WERI-Rb-1 (cell line): ENCODE measurements around the gene COMP.

ENCODE experiments used
- DNase-seq: peaks from one replicate; pipeline ENCODE4 v3.0.0-alpha.2; 2020
- H3K27ac ChIP-seq: fragments of 250-450 bp; sonication (Bioruptor Pico); 2 replicates; pipeline ENCODE4 v1.5.1; 2020; ENCODE audit warnings: mild to moderate bottlenecking, moderate library complexity
- H3K27me3 ChIP-seq: fragments of 250-450 bp; sonication (Bioruptor Pico); 2 replicates; pipeline ENCODE4 v1.5.1; 2021; ENCODE audit warnings: mild to moderate bottlenecking, low read depth, moderate library complexity; ENCODE audit not compliant: insufficient read depth, severe bottlenecking
- H3K36me3 ChIP-seq: fragments of 250-450 bp; sonication (Bioruptor Pico); 2 replicates; pipeline ENCODE4 v1.5.1; 2020; ENCODE audit warnings: mild to moderate bottlenecking, moderate library complexity
- H3K4me3 ChIP-seq: 2 replicates; pipeline ENCODE4 v1.5.1; 2011; ENCODE audit warnings: low read depth, mild to moderate bottlenecking, control low read depth, low read length
- H3K9me3 ChIP-seq: fragments of 250-450 bp; sonication (Bioruptor Pico); 2 replicates; pipeline ENCODE4 v1.5.1; 2021; ENCODE audit warnings: mild to moderate bottlenecking, moderate library complexity; ENCODE audit not compliant: severe bottlenecking
- CTCF ChIP-seq: IDR thresholded peaks from 2 replicates; pipeline ENCODE4 v1.5.1; 2011; ENCODE audit warnings: low read depth, mild to moderate bottlenecking, control low read depth, inconsistent platforms, low read length

COMP gene

GRCh38 chr19:18807861-18808331 is 16.8 kb upstream of the COMP start:
- Histone ChIP-seq H3K36me3 (no peaks in the 10 kb centered on the region), H3K27me3 (no peaks in the 10 kb centered on the region), H3K27ac (no peak overlapping the region), H3K9me3 (no peaks in the 10 kb centered on the region), H3K4me3 (no peak overlapping the region)
- DNase-seq, result no peak
- no peak for TF ChIP-seq CTCF

- no peak overlapping the region for H3K4me3 ChIP-seq
- no peak overlapping the region for H3K27ac ChIP-seq
- H3K9me3 ChIP-seq, result no peaks in the 10 kb centered on the region
- DNase-seq, result no peak
- no peak for TF ChIP-seq CTCF
- H3K36me3 ChIP-seq, result no peaks in the 10 kb centered on the region
- no peaks in the 10 kb centered on the region for H3K27me3 ChIP-seq
Observed at GRCh38 chr19:18804643-18805042, 13.5 kb upstream of the COMP start.

- H3K4me3 ChIP-seq, result no peak overlapping the region
Observed at GRCh38 chr19:18804139-18804601, 13.1 kb upstream of the COMP start.

GRCh38 chr19:18803550-18804138 is 12.5 kb upstream of the COMP start:
- Histone ChIP-seq H3K27me3 (no peaks in the 10 kb centered on the region), H3K27ac (no peak overlapping the region), H3K9me3 (no peaks in the 10 kb centered on the region), H3K4me3 (no peak overlapping the region), H3K36me3 (no peaks in the 10 kb centered on the region)
- no peak for TF ChIP-seq CTCF
- no peak for DNase-seq

More at GRCh38 chr19:18804139-18804601, 13.1 kb upstream of the COMP start:
- Histone ChIP-seq H3K27ac (no peak overlapping the region), H3K27me3 (no peaks in the 10 kb centered on the region), H3K9me3 (no peaks in the 10 kb centered on the region), H3K36me3 (no peaks in the 10 kb centered on the region)
- no peak for TF ChIP-seq CTCF
- DNase-seq, result no peak

GRCh38 chr19:18802354-18802753 is 11.2 kb upstream of the COMP start:
- Histone ChIP-seq H3K27ac (no peak overlapping the region), H3K27me3 (no peaks in the 10 kb centered on the region), H3K4me3 (no peak overlapping the region), H3K36me3 (no peaks in the 10 kb centered on the region), H3K9me3 (no peaks in the 10 kb centered on the region)
- DNase-seq, result no peak
- TF ChIP-seq CTCF, result no peak

GRCh38 chr19:18800636-18801035 is 9.5 kb upstream of the COMP start:
- Histone ChIP-seq H3K36me3 (no peaks in the 10 kb centered on the region), H3K4me3 (no peak overlapping the region), H3K27ac (no peak overlapping the region), H3K27me3 (peaks cover 4% of the 10 kb centered on the region), H3K9me3 (no peaks in the 10 kb centered on the region)
- TF ChIP-seq CTCF, result no peak
- no peak for DNase-seq
